ENCODE measurements around the gene FPR2.

DNA sequence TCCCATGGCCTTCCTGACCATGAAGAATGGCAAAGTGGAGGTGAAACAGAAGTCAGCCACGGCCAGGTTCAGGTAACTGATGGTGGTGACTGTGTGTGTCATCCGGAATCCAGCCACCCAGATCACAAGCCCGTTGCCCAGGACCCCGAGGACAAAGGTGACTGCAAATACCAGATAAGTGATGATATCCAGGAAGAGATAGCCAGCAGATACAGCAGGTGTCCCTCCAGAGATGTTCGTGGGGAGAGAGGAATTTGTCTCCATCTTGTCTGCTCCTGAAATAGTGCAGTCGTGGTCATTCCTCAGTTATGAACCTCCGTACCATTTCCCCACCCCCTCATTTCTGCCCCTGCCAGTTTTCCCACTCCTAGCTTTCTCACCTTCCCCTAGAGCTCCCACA, 14.2 kb upstream of the FPR2 start:
- TF ChIP-seq EP300 (IDR thresholded peaks at IDR 0.05), result no peak
- no peak for TF ChIP-seq POLR2A (IDR thresholded peaks at IDR 0.05)
- TF ChIP-seq, protein P1, sequence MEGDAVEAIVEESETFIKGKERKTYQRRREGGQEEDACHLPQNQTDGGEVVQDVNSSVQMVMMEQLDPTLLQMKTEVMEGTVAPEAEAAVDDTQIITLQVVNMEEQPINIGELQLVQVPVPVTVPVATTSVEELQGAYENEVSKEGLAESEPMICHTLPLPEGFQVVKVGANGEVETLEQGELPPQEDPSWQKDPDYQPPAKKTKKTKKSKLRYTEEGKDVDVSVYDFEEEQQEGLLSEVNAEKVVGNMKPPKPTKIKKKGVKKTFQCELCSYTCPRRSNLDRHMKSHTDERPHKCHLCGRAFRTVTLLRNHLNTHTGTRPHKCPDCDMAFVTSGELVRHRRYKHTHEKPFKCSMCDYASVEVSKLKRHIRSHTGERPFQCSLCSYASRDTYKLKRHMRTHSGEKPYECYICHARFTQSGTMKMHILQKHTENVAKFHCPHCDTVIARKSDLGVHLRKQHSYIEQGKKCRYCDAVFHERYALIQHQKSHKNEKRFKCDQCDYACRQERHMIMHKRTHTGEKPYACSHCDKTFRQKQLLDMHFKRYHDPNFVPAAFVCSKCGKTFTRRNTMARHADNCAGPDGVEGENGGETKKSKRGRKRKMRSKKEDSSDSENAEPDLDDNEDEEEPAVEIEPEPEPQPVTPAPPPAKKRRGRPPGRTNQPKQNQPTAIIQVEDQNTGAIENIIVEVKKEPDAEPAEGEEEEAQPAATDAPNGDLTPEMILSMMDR (IDR thresholded peaks at IDR 0.05), result no peak
- TF ChIP-seq POLR2AphosphoS5 (IDR thresholded peaks at IDR 0.05), result no peak
